ENCODE results near the gene KRT74.

DNA sequence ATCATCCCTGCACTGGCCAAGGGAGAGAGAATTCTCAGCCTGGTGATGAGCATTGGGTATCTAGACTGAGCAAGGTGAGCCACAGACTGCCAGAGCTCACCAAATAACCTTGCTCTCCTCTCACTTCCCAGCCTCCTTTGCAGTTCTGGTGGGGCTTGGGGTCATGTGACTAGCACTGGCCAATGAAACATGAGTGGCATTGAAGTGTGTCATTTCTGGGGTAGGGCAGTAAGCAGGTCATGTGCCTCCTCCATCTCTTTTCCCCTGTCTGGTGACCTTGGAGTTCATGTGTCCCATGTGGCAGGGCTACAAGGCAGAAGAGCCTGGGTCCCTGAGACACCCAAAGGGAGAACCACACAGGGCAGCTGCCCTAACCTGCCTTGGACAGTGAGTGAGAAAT is 31.2 kb upstream of the KRT74 start:
- TF ChIP-seq, protein P1, sequence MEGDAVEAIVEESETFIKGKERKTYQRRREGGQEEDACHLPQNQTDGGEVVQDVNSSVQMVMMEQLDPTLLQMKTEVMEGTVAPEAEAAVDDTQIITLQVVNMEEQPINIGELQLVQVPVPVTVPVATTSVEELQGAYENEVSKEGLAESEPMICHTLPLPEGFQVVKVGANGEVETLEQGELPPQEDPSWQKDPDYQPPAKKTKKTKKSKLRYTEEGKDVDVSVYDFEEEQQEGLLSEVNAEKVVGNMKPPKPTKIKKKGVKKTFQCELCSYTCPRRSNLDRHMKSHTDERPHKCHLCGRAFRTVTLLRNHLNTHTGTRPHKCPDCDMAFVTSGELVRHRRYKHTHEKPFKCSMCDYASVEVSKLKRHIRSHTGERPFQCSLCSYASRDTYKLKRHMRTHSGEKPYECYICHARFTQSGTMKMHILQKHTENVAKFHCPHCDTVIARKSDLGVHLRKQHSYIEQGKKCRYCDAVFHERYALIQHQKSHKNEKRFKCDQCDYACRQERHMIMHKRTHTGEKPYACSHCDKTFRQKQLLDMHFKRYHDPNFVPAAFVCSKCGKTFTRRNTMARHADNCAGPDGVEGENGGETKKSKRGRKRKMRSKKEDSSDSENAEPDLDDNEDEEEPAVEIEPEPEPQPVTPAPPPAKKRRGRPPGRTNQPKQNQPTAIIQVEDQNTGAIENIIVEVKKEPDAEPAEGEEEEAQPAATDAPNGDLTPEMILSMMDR (conservative IDR thresholded peaks at IDR 0.05; ENCODE audit: low read length) = no peak
- no peak for TF ChIP-seq EZH2phosphoT487 (IDR thresholded peaks at IDR 0.05; ENCODE audit: borderline replicate concordance, low read depth, low read length)
